ENCODE measurements around the gene AGER.
"Not testable (repeated sequence)": the region's sequence is repeated elsewhere in the genome, so short reads cannot be mapped to it uniquely, and the experiment has no call there.

Gene AGER

GRCh38 chr6:32184084-32184640 is at the start of gene AGER:
AGER (minus strand) TSS chr6:32184253; CDS start chr6:32184222, 31 bp downstream.
- no peak for DNase-seq (ENCODE audit: low read depth)

GRCh38 chr6:32226434-32226833 is 42.4 kb upstream of the AGER start:
- no peak for DNase-seq (ENCODE audit: low read depth)

GRCh38 chr6:32224696-32225095 is 40.6 kb upstream of the AGER start:
- no peak for DNase-seq (ENCODE audit: low read depth)

GRCh38 chr6:32223258-32224235 is 39.5 kb upstream of the AGER start, which contains the start of gene NOTCH4:
NOTCH4 (minus strand) TSS chr6:32224067; CDS start chr6:32223928, 139 bp downstream.
- no peak for DNase-seq (ENCODE audit: low read depth)

- no peak for DNase-seq (ENCODE audit: low read depth)
Measured at GRCh38 chr6:32222333-32223230, 38.5 kb upstream of the AGER start.

- DNase-seq (ENCODE audit: low read depth): no peak
Measured at GRCh38 chr6:32220021-32220420, 36.0 kb upstream of the AGER start.

GRCh38 chr6:32218167-32218566 is 34.1 kb upstream of the AGER start:
- no peak for DNase-seq (ENCODE audit: low read depth)

GRCh38 chr6:32216998-32217397 is 32.9 kb upstream of the AGER start:
- no peak for DNase-seq (ENCODE audit: low read depth)

GRCh38 chr6:32216285-32216684 is 32.2 kb upstream of the AGER start:
- no peak for DNase-seq (ENCODE audit: low read depth)

- no peak for DNase-seq (ENCODE audit: low read depth)
Measured at GRCh38 chr6:32215617-32216016, 31.6 kb upstream of the AGER start.

- DNase-seq (ENCODE audit: low read depth): no peak
Measured at GRCh38 chr6:32214126-32214525, 30.1 kb upstream of the AGER start.

- DNase-seq (ENCODE audit: low read depth): no peak
Measured at GRCh38 chr6:32213649-32214048, 29.6 kb upstream of the AGER start.

- DNase-seq (ENCODE audit: low read depth): no peak
Measured at GRCh38 chr6:32212076-32212760, 28.2 kb upstream of the AGER start.

- DNase-seq (ENCODE audit: low read depth): not testable (repeated sequence)
Measured at GRCh38 chr6:32211432-32211831, 27.4 kb upstream of the AGER start.

- no peak for DNase-seq (ENCODE audit: low read depth)
Measured at GRCh38 chr6:32210191-32210601, 26.1 kb upstream of the AGER start.

GRCh38 chr6:32208996-32209395 is 24.9 kb upstream of the AGER start:
- no peak for DNase-seq (ENCODE audit: low read depth)

GRCh38 chr6:32204268-32204715 is 20.2 kb upstream of the AGER start:
- DNase-seq (ENCODE audit: low read depth): no peak

GRCh38 chr6:32203426-32204267 is 19.6 kb upstream of the AGER start:
- no peak for DNase-seq (ENCODE audit: low read depth)

- DNase-seq (ENCODE audit: low read depth): no peak
Measured at GRCh38 chr6:32202186-32202585, 18.1 kb upstream of the AGER start.

- no peak for DNase-seq (ENCODE audit: low read depth)
Measured at GRCh38 chr6:32200711-32201475, 16.8 kb upstream of the AGER start.
